Measurements from ENCODE around the gene NFRKB.

The NFRKB gene

GRCh38 chr11:129910360-129910759 is 15.0 kb upstream of the NFRKB start:
- no peak overlapping the region for H3K27ac ChIP-seq
- TF ChIP-seq CTCF (conservative IDR thresholded peaks at IDR 0.05; ENCODE audit: low read depth), result no peak
- ChIA-PET POLR2A (ENCODE audit: low non-redundant PET) (no interaction called here), CTCF (no interaction called here)
- DNase-seq (ENCODE audit: low spot score), result no peak

GRCh38 chr11:129905402-129905801 is 10.0 kb upstream of the NFRKB start:
- ChIA-PET POLR2A (ENCODE audit: low non-redundant PET) (no interaction called here), CTCF (no interaction called here)
- TF ChIP-seq CTCF (conservative IDR thresholded peaks at IDR 0.05; ENCODE audit: low read depth), result no peak
- no peak for DNase-seq (ENCODE audit: low spot score)
- no peak overlapping the region for H3K27ac ChIP-seq

GRCh38 chr11:129896062-129896461 is 684 bp upstream of the NFRKB start:
- no peak for TF ChIP-seq CTCF (conservative IDR thresholded peaks at IDR 0.05; ENCODE audit: low read depth)
- H3K27ac ChIP-seq, result peak overlapping the region; percentile 75
- POLR2A ChIA-PET (ENCODE audit: low non-redundant PET), result interaction anchor here (0.5 kb wide), 1 partner anchor 39 kb away, joined by 7 read pairs; no protein-coding TSS in a partner anchor
- DNase-seq (ENCODE audit: low spot score), result no peak
- CTCF ChIA-PET, result no interaction called here

- peak overlapping the region; percentile 75 for H3K27ac ChIP-seq
- no peak for TF ChIP-seq CTCF (conservative IDR thresholded peaks at IDR 0.05; ENCODE audit: low read depth)
- ChIA-PET POLR2A (ENCODE audit: low non-redundant PET) (no interaction called here), CTCF (no interaction called here)
- DNase-seq (ENCODE audit: low spot score), result peak; percentile 34
Observed at GRCh38 chr11:129894278-129895125, 876 bp downstream of the NFRKB start.

GRCh38 chr11:129888451-129888850 is 6.9 kb downstream of the NFRKB start:
- DNase-seq (ENCODE audit: low spot score), result no peak
- TF ChIP-seq CTCF (conservative IDR thresholded peaks at IDR 0.05; ENCODE audit: low read depth), result no peak
- POLR2A ChIA-PET (ENCODE audit: low non-redundant PET), result no interaction called here
- H3K27ac ChIP-seq, result no peak overlapping the region
- CTCF ChIA-PET, result no interaction called here

- no peak overlapping the region for H3K27ac ChIP-seq
- POLR2A ChIA-PET (ENCODE audit: low non-redundant PET), result no interaction called here
- DNase-seq (ENCODE audit: low spot score), result no peak
- CTCF ChIA-PET, result no interaction called here
- TF ChIP-seq CTCF (conservative IDR thresholded peaks at IDR 0.05; ENCODE audit: low read depth), result no peak
Observed at GRCh38 chr11:129885381-129885780, 10.0 kb downstream of the NFRKB start.

All from RWPE1 (cell line).